AG09309 (cell line): ENCODE results near the gene RAB40B.

Source experiments
- DNase-seq: peaks from one replicate; pipeline ENCODE4 v3.0.0-alpha.2; 2010; ENCODE audit warnings: low read depth
- H3K4me3 ChIP-seq: 2 replicates; pipeline ENCODE4 v1.5.1; 2011; ENCODE audit warnings: mild to moderate bottlenecking, low read depth, low read length, moderate library complexity; ENCODE audit not compliant: control insufficient read depth
- CTCF ChIP-seq: IDR thresholded peaks from 2 replicates; pipeline ENCODE4 v1.5.1; 2011; ENCODE audit warnings: mild to moderate bottlenecking, low read depth, low read length, inconsistent platforms; ENCODE audit not compliant: insufficient read depth, control insufficient read depth; ENCODE audit errors: missing control alignments

Gene RAB40B

GRCh38 chr17:82661717-82662683 lies 36.5 kb downstream of the RAB40B start:
- no peak overlapping the region for H3K4me3 ChIP-seq
- no peak for TF ChIP-seq CTCF
- DNase-seq: no peak

GRCh38 chr17:82659886-82660285 lies 38.6 kb downstream of the RAB40B start:
- no peak for DNase-seq
- no peak for TF ChIP-seq CTCF
- no peak overlapping the region for H3K4me3 ChIP-seq

GRCh38 chr17:82658796-82659452 lies 39.6 kb downstream of the RAB40B start:
- no peak overlapping the region for H3K4me3 ChIP-seq
- DNase-seq: no peak
- TF ChIP-seq CTCF: no peak

GRCh38 chr17:82658331-82658730 lies 40.2 kb downstream of the RAB40B start:
- H3K4me3 ChIP-seq: no peak overlapping the region
- TF ChIP-seq CTCF: no peak

GRCh38 chr17:82657926-82658325 lies 40.6 kb downstream of the RAB40B start:
- DNase-seq: no peak
- no peak for TF ChIP-seq CTCF
- H3K4me3 ChIP-seq: no peak overlapping the region

More at GRCh38 chr17:82658331-82658730, 40.2 kb downstream of the RAB40B start:
- no peak for DNase-seq

- no peak for DNase-seq
- TF ChIP-seq CTCF: no peak
- no peak overlapping the region for H3K4me3 ChIP-seq
Measured at GRCh38 chr17:82656266-82656665, 42.2 kb downstream of the RAB40B start.
